GM15510 (cell line): ENCODE measurements around the gene RNF212.

Experiments
- POLR2A ChIP-seq: IDR thresholded peaks from 3 replicates; pipeline ENCODE4 v1.6.1; 2011; ENCODE audit warnings: borderline replicate concordance; ENCODE audit not compliant: insufficient read length; ENCODE audit errors: extremely low read depth

RNF212 gene

DNA sequence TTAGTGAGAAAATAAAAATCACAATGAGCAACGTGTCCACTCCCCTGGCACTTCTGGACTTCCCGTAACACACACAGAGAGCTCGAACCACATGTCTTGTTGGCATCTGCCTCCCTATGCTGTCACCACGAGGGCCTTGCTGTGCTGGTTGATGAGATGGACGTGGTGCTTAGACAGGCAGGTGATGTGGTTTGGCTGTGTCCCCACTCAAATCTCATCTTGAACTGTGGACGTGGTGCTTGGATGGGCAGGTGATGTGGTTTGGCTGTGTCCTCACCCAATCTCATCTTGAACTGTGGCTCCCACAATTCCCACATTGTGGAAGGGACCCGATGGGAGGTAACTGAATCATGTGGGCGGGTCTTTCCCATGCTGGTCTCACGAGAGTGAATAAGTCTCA is 61.9 kb downstream of the RNF212 start:
- no peak for TF ChIP-seq POLR2A

DNA sequence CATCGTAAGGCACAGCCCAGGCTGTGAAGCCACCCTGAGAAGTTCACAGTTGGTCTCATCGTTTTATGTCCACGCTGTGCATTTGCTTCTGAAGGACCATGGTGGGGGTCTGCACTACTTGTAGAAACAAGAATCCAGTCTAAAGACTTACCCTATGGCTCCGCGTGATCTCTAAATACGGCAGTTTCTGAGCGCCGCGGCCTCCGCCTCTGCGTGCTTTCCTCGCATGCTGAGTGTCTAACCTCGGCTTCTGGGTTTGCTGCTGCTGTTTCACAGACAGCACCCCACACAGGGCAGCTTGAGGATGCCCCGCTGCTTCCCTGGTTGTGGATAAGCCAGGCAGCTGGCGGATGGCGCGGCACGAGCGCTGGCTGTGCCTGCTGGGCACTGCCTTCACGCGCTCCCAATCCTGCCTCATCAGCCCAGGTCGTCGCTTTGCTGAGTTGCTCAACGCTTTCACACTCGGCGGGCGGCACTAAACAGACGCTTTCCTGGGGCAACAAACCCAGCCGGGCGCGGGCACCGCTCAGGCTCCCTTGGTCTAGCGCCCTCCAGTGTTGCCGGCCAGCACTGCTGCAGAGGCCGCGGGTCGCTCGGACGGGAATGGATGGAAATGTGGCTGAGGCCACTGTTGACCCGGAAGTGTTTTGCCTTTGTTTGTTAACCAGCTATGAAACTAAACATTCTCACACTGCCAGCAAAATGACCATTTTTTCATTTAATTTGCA is 62.7 kb downstream of the RNF212 start:
- no peak for TF ChIP-seq POLR2A

GRCh38 chr4:1049591-1049905 is 63.8 kb downstream of the RNF212 start:
- TF ChIP-seq POLR2A = no peak

DNA sequence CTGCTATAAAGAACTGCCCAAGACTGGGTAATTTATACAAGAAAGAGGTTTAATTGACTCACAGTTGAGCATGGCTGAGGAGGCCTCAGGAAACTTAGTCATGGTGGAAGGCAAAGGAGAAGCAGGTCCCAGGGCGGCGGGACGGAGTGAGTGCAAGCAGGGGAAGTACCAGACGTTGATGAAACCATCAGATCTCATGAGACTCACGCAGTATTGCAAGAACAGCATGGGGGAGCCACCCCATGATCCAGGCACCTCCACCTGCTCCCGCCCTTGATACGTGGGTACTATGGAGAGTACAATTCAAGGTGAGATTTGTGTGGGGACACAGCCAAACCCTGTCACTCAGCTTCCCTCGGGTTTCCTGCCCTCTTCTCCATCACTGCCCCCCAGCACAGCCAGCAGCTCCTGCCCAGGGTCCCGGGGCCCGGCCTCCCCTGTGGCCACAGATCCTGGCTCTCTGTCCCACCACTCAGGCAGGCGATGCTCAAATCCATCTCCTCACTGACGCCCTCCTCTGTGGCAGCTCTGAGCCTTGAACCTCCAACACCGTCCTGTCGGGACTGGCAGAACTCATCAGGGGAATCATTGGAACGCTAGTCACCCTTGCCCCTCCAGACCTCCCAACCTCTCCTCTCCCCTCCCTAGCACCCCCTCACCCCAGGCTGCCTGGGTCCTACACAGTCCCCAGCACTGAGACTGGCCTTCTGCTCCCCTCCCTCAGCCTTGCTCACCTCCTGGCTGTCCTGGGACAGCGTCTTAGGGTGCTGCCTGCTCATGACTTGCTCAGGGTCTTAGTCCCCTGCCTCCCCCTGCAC is 64.4 kb downstream of the RNF212 start:
- no peak for TF ChIP-seq POLR2A

DNA sequence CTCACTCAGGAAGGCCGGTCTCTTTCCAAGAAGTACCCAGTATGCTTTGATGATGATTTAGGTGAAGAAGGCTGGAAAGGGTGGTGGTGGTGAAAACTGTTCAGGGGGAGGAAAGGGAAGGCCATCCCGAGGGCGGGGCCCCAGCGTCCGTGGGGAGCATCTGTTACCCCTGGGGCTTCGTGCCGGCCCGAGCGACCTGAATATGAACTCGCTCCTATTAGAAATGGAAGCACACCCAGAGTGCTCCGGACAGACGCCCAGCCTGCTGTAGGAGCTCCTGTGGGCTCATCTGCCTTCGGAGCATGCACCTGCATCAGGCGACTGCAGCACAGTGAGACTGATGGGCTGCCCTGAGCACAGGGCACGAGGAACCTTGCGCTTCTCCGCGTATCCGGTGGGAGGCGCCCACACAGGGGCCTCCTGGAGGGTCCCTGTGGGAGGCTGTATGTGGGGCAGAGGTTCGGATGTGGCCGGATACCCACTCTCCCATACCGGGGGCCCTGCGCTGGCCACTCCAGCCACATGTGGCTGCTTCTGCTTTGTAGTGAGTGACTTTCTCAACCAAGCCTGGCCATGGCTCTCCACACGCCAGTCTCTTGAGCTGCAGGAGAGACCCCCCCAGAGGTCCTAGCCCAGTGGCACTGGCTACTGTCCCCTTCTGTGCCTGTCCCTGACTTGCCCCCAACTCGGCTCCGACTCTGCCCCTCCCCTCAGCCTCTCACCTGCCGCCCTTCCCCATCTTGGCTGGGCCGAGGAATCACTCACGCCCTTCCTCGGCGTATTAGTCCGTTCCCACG is 65.2 kb downstream of the RNF212 start:
- no peak for TF ChIP-seq POLR2A

DNA sequence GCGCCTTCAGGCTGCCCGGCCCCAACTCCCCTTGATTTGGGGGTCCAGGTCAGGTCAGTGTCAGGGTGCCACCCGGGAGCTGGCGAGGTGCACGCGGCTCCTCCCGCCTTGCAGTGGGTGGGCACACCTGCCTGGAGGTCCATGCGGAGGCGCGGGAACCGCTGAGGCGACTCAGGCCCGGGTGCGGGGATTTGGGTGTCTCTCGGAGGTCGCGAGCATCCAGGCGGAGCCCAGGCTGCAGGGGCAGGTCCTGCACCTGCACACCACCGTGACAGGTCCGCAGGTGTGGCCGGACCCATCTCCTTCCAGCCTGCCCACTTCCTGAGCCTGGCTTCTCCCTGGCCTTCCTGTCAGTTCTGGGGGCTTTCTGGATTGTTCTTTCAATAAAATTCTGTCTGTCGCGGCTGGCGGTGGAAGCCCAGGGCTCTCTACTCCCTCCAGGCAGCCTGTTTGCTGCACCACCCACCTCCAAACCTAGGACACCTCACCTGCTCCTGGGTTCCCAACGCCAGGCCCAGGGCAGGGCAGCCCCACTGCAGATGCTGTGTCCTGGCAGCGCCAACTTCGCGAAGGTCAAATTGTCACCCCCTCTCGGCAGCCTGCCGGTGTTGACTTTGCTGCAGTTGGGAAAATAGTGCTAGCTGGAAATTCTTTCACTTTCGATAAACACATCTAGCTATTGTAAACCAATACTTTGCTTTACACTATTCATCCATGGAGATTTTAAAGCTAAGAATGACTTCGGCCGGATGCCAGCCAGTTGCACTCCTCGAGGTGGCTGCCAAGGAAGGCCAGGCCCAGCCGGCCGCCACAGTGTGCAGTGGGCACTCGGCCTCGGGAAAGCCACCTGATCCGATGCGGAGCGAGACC is 66.0 kb downstream of the RNF212 start:
- TF ChIP-seq POLR2A = no peak

DNA sequence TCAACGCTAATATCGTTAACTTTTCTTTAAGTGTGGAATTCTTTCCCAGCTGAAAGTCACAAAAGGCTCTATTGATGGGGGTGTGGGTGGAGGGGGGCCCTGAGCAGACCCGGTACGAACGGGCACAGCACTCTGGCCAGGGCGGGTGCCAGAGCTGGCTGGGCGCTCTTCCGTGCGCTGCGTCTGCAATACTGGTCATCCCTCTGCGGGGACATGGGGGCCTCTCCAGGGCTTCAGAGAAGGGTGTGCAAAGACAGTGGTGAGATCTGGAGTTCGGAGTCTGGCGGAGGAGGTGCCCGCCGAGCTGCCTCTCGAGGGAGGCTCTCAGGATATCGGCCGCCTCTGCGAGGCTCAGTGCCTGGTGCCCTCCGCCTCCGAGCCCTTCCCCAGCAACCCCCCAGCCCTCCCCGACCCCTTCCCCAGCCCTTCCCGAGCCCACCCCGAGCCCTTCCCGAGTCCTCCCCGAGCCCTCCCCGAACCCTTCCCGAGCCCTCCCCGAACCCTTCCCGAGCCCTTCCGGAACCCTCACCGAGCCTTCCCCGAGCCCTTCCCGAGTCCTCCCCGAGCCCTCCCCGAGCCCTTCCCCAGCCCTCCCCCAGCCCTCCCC is 67.7 kb downstream of the RNF212 start:
- no peak for TF ChIP-seq POLR2A

GRCh38 chr4:1045193-1045594 is 68.2 kb downstream of the RNF212 start:
- TF ChIP-seq POLR2A = no peak

DNA sequence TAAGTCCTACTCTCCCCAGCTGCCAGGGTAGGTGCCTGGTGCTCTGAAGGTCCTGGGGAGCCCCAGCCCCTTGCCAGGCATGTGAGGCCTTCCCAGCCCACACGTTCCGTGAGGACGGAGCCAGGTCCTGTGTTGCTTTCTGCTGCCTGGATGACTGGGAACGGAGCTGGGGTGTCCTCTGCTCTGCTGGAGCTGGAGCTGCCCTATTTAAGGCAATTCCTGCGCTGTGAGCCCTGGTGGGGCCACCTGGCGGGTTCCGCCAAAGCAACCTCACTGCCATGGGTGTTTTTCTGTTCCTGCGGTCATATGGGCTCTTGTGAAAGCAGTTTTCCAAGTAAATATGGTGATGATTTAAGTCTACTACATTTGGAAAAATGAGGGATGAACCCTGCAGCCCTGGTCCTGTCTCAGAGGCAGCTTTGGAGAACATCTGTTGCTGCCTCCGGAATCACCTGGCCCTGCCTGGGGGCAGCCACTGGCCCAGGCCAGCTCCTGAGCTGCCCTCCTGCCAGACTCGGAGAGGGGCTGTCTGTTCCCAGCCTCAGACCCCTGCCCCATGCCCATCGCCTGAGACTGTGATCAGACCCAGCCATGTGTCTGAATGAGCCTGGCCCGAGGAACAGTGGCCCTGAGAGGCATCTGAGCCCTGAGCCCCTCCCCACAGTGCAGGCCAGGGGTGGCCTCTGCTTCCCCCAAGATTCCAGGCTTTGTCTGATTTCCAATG is 68.7 kb downstream of the RNF212 start:
- no peak for TF ChIP-seq POLR2A

DNA sequence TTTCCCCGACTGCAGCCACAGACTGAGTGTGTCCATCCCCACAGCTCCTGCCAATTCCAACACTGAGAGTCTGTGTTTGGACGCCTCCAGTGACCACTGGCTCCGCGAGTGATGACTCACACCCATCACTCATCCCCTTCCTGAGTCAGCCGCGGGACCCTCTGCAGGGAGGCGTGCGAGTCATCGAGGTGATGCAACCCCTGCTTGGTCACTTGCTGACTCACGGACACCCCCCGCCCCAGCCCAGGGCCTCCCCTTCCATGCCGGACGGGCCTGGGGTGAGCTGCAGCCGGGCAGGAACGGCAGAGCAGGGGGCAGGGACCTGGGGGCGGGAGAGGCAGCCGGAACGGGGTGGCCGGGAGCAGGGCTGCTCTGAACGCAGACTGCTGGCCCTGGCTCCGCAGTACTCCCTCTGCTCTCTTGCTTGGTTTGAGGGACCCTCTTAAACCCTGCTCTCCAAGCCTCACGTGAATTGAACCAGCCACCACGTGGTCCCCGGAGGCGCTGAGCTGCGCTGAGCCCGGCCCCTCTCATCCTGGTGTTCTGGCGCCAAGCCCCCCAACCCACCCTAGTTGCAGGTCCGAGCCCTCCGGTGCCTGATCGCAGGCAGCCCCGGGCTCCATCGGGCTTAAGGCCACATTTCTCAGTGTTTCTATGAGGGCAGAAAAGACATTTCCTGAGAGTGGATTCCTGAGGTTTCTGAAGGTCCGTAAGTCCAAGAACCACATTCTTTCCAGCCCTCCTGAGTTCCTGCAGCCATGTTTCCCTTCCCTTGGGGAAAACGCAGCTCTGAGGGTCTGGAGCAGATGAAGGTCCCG is 69.5 kb downstream of the RNF212 start:
- TF ChIP-seq POLR2A = no peak

DNA sequence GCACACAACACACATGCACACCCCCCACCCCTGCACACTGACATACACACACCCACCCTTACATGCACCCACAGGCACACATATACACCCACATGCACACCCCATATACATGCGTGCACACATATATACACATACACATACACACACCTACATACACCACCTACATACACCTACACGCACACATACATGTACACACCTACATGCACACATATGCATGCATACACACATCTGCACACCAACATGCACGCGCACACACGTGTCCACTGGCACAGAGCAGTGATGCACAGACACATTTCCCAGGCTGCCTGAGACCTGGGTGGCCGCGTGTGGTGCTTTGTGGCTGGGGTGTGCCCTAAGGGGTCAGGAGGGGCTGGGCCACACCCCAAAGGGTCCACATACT is 70.2 kb downstream of the RNF212 start:
- no peak for TF ChIP-seq POLR2A

GRCh38 chr4:1042352-1043055 is 70.9 kb downstream of the RNF212 start:
- TF ChIP-seq POLR2A = no peak
